GM21423 (cell line): Measurements from ENCODE around the gene TMEM132A.

Experiments
- ATAC-seq: cut with Tn5 transposase; IDR thresholded peaks from one replicate; pipeline ENCODE4 v1.9.1; 2021; ENCODE audit warnings: mild to moderate bottlenecking, moderate library complexity; ENCODE audit not compliant: unreplicated experiment

TMEM132A gene

DNA sequence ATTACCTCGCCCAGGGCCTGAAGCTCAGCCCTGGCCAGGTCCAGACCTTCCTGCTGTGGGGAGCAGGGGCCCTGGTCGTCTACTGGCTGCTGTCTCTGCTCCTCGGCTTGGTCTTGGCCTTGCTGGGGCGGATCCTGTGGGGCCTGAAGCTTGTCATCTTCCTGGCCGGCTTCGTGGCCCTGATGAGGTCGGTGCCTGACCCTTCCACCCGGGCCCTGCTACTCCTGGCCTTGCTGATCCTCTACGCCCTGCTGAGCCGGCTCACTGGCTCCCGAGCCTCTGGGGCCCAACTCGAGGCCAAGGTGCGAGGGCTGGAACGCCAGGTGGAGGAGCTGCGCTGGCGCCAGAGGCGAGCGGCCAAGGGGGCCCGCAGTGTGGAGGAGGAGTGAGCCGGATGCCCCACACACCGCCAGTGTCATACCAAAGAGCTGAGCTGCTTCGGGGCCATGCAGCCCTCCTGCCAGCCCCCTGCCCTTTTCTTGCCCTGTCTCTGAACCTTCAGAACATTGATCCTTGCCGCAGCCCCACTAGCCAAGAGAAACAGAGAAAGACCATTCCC, 2.4 kb upstream of the TMEM132A start:
- no peak for ATAC-seq

GRCh38 chr11:60922906-60923305, 1.4 kb upstream of the TMEM132A start:
- no peak for ATAC-seq

- ATAC-seq, result no peak
Observed at GRCh38 chr11:60923326-60923725, 934 bp upstream of the TMEM132A start.

- no peak for ATAC-seq
Observed at GRCh38 chr11:60923800-60924109, 505 bp upstream of the TMEM132A start.

DNA sequence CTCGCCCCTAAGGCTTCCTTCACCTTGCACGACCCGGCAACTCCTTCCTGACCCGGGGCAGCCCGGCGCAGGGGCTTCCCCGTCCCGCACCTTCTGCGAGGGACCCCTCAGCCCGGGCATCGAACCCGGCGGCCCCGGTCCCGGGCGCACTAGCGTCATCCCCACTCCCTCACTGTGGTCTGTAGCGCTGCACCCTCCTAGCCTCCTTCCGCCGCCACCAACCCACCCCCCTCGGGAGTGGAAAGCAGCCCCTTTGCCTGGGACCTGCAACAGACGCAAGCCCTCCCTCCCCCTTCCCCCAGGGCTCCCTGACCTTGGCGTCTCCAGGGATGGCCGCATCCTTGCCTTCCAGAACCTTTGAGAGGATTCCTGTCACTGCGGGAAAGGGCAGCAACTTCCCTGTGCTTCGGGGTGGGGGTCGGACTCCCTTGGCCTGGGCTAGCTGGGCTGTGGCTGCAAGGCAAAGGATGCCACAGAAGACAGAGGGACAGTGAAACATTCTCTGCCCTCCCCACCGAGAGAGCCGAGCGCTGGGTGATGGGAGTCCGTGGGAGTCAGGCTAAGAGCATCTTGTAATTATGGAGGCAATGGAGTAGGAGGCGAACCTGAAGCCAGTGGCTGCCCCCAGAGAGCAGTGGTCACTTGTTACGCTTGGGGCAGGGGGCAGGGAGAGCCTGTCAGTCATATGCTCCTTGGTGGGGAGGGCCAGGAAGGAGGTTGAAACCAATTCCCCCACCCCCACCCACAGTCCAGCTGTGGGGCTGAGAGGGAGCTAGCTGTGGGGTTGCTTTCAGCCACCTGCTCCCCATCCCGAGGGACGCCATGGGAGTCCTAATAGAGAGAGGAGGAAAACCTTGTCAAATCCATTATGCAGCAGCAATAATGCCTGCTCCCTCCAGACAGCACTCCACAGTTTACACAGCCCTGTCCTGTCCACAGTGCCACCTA, 920 bp downstream of the TMEM132A start:
- ATAC-seq, result no peak

DNA sequence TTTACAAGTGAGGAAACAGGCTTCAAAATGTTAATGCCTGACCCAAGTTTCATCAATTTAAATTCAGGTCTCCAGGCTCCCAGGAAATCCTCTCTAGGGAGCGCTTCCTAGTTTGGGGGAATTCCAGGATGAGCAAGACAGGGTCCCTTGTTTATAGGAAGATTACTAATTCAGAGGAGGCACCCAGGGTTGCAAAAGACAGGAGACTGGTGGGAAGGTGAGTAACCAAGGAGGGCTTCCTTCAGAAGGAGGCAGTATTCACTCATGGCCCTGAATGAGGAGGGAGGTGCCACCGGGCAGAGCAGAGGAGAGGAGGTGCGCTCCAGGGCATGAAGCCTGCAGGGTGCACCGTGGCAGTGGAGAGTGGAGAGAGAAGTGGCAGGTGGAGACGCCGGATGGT, 1.6 kb downstream of the TMEM132A start:
- no peak for ATAC-seq

DNA sequence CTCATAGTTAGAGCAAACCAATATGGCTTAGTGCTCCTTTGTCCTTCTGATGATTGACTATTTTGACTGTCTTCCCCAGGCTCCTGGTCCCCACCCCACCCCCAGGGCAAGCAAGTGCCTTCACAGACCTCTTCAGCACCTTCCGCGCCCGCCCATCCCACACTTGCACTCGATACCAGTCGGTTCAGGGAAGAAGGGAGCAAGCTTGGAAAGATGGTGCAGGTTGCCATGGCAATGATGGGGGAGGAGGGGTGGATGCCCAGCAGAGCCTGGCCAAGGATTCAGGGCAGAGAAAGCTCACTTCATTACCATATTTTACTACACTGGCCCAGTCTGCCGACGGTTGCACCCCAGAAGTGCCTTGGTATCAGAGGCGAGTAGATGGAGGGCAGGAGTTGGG, 2.2 kb downstream of the TMEM132A start:
- no peak for ATAC-seq

DNA sequence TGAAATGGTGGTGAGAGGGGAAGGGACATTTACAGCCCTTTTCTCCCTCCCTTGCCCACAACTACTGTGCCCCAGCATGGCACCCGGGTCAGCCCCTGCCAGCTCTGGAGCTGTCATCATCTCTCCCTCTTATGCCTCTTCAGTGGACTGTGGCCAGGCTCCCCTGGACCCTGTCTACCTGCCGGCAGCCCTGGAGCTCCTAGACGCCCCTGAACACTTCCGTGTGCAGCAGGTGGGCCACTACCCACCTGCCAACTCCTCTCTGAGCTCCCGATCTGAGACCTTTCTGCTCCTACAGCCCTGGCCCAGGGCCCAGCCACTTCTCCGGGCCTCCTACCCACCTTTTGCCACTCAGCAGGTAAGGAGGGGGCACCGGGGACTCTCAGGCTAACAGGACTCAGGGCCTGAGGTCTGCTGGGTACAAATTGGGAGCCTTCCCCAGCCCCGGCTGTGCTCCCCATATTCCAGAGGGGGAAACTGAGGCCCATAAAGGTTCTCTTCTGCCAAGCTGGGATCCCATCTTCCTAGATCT, 2.9 kb downstream of the TMEM132A start:
- ATAC-seq, result no peak

GRCh38 chr11:60927600-60927999, 3.3 kb downstream of the TMEM132A start:
- ATAC-seq, result no peak

DNA sequence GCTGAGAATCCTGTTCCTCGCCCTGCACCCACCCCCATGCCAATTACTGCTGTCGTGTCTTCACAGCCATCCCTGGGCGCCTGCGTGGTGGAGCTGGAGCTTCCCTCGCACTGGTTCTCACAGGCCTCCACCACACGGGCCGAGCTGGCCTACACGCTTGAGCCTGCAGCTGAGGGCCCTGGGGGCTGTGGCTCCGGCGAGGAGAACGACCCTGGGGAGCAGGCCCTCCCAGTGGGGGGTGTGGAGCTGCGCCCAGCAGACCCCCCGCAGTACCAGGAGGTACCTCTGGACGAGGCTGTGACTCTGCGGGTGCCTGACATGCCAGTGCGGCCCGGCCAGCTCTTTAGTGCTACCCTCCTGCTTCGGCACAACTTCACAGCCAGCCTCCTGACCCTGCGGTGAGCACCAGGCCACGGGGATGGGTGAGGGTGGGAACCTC, 4.3 kb downstream of the TMEM132A start:
- no peak for ATAC-seq

- ATAC-seq, result no peak
Observed at GRCh38 chr11:60929764-60930163, 5.5 kb downstream of the TMEM132A start.

GRCh38 chr11:60930394-60930793, 6.1 kb downstream of the TMEM132A start:
- no peak for ATAC-seq

DNA sequence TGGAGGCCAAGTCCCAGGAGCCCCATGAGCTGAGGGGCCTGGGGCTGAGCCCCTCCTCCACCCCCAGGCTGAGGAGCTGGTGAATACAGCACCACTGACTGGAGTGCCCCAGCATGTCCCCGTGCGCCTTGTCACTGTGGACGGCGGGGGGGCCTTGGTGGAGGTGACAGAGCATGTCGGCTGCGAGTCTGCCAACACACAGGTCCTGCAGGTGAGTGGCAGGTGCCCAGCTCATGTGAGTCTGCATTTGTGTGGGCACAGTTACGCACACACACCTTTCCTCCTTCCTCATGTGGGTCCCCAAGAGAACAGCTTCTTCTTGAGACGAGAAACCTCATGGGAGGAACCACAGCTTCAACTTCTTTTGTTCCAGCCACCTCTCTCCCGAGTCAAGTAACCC, 7.7 kb downstream of the TMEM132A start:
- ATAC-seq, result no peak

- ATAC-seq, result no peak
Observed at GRCh38 chr11:60932605-60933356, 8.5 kb downstream of the TMEM132A start.

GRCh38 chr11:60933416-60934123, 9.3 kb downstream of the TMEM132A start:
- ATAC-seq, result no peak

DNA sequence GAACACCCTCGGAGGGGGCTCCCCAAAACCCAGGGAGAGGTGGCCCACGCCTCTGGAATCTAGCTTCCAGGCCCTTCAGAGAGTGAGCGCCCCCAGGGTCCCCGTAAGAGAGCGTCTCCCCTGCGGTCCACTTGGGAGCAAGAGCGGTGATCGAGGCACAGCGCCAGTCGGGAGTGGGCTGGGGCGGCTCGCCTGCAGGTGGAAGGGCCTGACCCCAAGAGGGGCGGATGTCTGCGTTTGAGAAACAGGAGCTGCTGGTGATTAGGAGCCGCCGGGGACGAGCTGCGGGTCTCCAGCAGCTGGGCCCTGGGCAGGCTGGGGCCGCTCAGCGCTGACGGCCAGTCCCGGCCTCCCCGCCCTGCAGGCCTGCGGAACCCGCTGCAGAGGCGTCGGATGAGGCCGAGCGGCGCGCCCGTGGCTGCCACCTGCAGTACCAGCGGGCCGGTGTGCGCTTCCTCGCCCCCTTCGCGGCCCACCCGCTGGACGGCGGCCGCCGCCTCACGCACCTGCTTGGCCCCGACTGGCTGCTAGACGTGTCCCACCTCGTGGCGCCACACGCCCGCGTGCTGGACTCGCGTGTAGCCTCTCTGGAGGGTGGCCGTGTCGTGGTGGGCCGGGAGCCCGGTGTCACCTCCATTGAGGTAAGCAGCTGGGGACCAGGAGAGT, 10.0 kb downstream of the TMEM132A start:
- no peak for ATAC-seq

- ATAC-seq, result no peak
Observed at GRCh38 chr11:60934790-60935605, 10.7 kb downstream of the TMEM132A start.

DNA sequence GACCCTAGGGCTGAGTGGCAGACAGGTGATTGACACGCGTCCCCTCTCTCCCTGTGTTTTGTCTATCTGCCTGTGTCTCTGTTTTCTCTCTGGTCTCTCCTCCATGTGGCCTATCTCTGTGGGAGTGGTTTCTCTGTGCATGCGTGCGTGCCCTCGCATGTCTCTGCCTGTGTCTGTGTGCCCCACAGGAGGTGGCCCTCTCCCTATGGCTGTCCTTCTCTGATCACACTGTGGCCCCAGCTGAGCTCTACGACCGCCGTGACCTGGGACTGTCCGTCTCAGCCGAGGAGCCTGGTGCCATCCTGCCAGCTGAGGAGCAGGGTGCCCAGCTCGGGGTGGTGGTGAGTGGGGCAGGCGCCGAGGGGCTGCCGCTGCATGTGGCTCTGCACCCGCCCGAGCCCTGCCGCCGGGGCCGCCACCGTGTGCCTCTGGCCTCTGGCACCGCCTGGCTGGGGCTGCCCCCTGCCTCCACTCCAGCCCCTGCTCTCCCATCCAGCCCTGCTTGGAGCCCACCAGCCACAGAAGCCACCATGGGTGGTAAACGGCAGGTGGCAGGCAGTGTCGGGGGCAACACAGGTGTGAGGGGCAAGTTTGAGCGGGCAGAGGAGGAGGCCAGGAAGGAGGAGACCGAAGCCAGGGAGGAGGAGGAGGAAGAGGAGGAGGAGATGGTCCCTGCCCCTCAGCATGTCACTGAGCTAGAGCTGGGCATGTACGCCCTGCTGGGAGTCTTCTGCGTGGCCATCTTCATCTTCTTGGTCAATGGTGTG, 11.6 kb downstream of the TMEM132A start:
- ATAC-seq, result no peak
